A549 treated with CORT108297 at 1 μM for 4 hours (cell line): ENCODE data around the gene PLAAT4. TPM values are rescaled to one million over a fixed set of nuclear protein-coding genes. Genes with fewer than 3 reads are reported as not detected.

ENCODE experiments used
- total RNA-seq: library from RNA; stranded (reverse); fragments of 200-300 nt; extraction: Qiagen RNA extraction; gene quantifications from 5 replicates; pipeline ENCODE4 v1.2.3, GENCODE V29; 2022

Gene PLAAT4, protein sequence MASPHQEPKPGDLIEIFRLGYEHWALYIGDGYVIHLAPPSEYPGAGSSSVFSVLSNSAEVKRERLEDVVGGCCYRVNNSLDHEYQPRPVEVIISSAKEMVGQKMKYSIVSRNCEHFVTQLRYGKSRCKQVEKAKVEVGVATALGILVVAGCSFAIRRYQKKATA
- total RNA-seq = 1.3 to 2.6 TPM (median 2.0 TPM) in 5 replicates

DNA sequence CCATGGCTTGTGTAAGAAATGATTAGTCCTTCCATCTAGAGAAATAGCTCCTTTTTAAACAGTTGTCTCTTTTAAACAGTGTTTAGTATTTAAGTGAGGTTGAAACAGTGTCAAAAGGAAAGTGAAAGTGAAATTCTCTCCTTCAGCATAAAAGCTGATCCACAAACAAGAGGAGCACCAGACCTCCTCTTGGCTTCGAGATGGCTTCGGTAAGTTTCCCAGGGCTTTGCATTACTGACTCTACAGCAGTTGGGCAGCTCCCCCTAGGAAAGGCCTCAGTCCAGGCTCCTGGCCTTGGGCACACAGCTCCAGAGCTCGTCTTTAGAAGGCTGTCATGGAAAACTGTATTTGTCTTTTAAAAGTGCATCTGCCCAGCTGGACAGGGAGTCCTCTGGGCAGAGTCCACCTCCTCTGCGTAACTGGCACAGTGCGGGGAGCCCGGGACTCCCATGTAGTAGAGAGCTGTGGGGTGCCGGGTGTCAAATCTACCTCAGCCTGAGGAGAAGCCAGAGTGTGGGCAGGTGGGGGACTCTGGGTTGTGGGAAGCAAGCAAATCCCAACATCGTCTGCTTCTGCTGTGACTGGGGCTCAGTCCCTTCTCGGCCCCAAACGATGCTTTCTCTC lies at the start of gene PLAAT4:
Gene PLAAT4 (plus strand): TSS at position 140 of the 624 bp plus-strand sequence. CDS start 61 bp downstream, at position 201.

DNA sequence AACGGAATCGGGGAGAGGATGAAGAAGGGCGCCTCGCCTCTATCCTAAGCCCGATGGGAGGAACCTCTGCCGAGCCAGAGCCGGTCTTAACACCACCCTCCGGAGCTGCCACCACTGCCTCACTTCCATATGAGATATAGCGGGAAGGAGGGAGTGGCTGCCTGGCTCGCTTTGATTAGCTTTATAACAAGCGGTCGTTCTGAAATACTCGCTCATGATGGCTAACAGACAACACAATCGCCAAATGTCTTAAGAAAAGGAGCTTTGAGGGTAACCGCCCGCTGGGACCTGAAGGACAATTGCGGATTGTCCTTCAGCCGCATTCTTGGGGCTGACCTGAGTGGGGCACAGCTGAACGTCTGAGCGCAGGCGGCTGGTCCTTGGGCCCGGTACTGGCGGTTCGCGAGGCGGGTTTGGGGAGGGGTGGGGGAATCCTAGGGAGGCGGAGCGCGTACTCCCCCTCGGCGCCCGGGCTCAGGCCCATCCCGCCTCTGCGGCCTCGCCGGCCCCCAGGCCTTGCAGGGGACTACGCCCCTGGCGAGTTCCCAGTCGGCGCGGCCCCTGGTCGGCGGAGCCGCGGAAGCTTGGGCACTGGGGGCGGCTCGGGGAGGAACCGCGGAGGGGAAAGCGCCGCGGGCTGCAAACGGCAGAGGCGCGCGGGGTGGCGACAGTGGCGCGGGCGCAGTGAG lies 45.9 kb upstream of the PLAAT4 start, which contains the start of gene PLAAT5:
Gene PLAAT5 (minus strand): TSS at position 617 of the 689 bp plus-strand sequence. CDS start 133 bp downstream, at position 484.

DNA sequence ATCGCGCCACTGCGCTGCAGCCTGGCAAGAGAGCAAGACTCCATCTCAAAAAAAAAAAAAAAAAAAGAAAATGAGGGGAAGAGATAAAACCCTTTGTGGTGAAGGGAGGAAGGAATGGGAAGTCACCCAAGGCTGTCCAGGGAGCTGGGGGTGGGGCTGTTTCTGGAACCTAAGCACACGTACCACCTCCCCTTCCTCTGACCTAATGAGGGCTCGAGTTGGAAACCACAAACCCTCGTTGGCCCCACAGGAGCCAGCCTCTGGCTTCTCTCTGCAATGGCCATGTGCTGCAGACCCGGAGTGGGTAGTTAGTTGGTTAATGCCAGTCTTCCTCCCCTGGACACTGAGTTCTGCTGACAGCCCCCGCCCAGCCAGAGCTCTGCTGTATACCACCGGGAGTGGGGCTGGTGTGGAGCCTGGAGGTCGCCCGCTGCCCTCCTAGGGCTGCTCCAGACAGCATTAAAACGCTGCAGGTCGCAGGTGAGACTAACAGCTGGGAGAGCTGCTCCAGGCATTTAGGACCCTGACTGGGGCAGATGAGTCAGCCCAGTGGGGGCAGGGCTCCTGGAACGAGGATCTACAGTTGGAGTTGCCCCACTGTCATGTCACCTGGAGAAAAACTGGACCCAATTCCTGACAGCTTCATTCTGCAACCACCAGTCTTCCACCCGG lies 30.6 kb upstream of the PLAAT4 start, which contains the start of gene LGALS12:
Gene LGALS12 (plus strand): TSS at position 228 of the 672 bp plus-strand sequence. CDS start 375 bp downstream, at position 603.

DNA sequence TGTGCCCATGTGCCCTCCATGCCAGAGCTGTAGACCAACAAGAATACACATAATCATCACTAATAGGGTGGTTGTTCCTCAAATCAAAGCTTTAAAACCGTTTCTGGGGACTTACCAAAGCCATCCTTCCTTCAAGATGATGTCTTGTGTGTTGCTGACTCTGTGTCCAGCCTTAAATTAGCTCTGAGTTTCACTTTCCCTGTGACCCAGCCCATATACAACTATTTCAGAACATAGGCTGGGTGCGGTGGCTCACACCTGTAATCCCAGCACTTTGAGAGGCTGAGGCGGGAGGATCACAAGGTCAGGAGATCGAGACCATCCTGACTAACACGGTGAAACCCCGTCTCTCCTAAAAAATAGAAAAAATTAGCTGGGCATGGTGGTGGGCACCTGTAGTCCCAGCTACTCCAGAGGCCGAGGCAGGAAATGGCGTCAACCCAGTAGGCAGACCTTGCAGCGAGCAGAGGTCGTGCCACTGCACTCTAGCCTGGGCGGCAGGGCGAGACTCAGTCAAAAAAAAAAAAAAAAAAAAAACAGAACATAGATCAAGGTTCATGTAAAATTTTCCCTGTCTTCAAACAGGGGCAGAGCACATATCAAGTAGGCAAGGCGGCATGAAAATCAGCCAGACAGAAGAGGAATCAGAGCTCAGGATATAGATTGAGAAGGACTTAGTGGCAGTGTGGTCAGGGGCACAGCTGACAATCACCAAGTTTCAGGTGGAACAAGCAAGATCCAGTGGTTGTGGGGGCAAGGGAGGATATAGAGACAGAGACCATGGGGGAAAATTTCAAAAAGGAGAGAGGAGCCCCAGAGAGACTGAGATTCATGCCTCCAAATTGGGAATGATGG lies 26.8 kb downstream of the PLAAT4 start, which contains the start of gene PLAAT2:
Gene PLAAT2 (minus strand): TSS at position 179 of the 855 bp plus-strand sequence. CDS start 55 bp downstream, at position 124.

Other genes with a start within 250 kb of the PLAAT4 start
- gene SLC22A9, start 167.0 kb upstream of the PLAAT4 start, total RNA-seq = not detected in 5 replicates
- 0.05 to 0.06 TPM in 2 of 5 replicates, not detected in the others for gene PLAAT5, start 45.6 kb upstream of the PLAAT4 start, total RNA-seq
- gene LGALS12, start 30.7 kb upstream of the PLAAT4 start, total RNA-seq = not detected in 5 replicates
- 0.18 to 0.60 TPM (median 0.46 TPM) in 5 replicates for gene PLAAT2, start 26.6 kb downstream of the PLAAT4 start, total RNA-seq
- 43.3 to 62.2 TPM (median 54.1 TPM) in 5 replicates for gene PLAAT3, start 77.6 kb downstream of the PLAAT4 start, total RNA-seq
- gene ATL3, start 134.6 kb downstream of the PLAAT4 start, total RNA-seq = 27.3 to 33.2 TPM (median 30.8 TPM) in 5 replicates
- gene RTN3, start 144.7 kb downstream of the PLAAT4 start, total RNA-seq = 98.8 to 119 TPM (median 101 TPM) in 5 replicates
- gene ZFTA, start 232.0 kb downstream of the PLAAT4 start, total RNA-seq = 5.0 to 7.7 TPM (median 6.4 TPM) in 5 replicates